Stimulated activated memory B cell treated with anti-CD40 and anti-IgM and Interleukin-4, amounts not matched to agents 10 μg/mL and 1 μg/mL and 100 μg/mL, for 72 hours (primary cell): ENCODE measurements around the gene ARID1B.
A peak's percentile ranks its signal among the peaks of the same experiment; 100 is the strongest.

ENCODE experiments used
- ATAC-seq: fragments of 150-1000 bp; cut with Tn5 transposase; 2 replicates; pipeline ENCODE4 v1.10.0; 2021
- H3K27ac Mint-ChIP-seq: one replicate; pipeline ENCODE4 v1.8.0; 2022; ENCODE audit warnings: mild to moderate bottlenecking, mixed read lengths
- H3K27me3 Mint-ChIP-seq: one replicate; pipeline ENCODE4 v1.8.0; 2022; ENCODE audit warnings: mixed read lengths
- H3K36me3 Mint-ChIP-seq: one replicate; pipeline ENCODE4 v1.8.0; 2022; ENCODE audit warnings: mixed read lengths
- H3K4me1 Mint-ChIP-seq: one replicate; pipeline ENCODE4 v1.8.0; 2022; ENCODE audit warnings: mixed read lengths
- H3K4me3 Mint-ChIP-seq: one replicate; pipeline ENCODE4 v1.8.0; 2022; ENCODE audit warnings: mild to moderate bottlenecking, moderate library complexity, mixed read lengths
- H3K9me3 Mint-ChIP-seq: one replicate; pipeline ENCODE4 v1.8.0; 2022; ENCODE audit warnings: mixed read lengths

ARID1B gene

DNA sequence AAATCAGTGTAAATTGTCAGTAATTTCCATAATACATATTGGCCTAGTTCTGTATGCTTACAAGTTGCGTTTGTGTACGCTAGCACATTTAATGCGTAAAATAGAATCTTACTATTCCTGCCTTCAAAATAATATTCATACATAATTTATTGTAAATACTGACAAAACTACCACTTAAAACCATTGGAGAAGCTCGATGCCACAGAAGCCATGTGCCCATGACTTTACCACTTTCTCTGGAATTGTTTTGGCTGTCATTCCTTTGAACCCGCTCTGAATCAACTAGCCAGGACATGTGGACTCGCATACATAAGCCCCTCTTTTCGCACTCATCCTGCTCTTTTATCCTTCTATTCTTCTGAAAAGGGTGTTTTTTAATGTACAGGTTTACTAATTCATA, 394.6 kb downstream of the ARID1B start:
- H3K9me3 Mint-ChIP-seq = no peaks in the 10 kb centered on the region
- H3K4me3 Mint-ChIP-seq = no peak overlapping the region
- H3K27me3 Mint-ChIP-seq = no peaks in the 10 kb centered on the region
- no peaks in the 10 kb centered on the region for H3K4me1 Mint-ChIP-seq
- H3K36me3 Mint-ChIP-seq = peaks cover 43% of the 10 kb centered on the region
- ATAC-seq = no peak
- no peak overlapping the region for H3K27ac Mint-ChIP-seq

GRCh38 chr6:157172231-157172701, 395.1 kb downstream of the ARID1B start:
- H3K36me3 Mint-ChIP-seq = peaks cover 38% of the 10 kb centered on the region
- no peak overlapping the region for H3K27ac Mint-ChIP-seq
- H3K4me3 Mint-ChIP-seq = no peak overlapping the region
- no peaks in the 10 kb centered on the region for H3K4me1 Mint-ChIP-seq
- H3K9me3 Mint-ChIP-seq = no peaks in the 10 kb centered on the region
- ATAC-seq = no peak
- H3K27me3 Mint-ChIP-seq = no peaks in the 10 kb centered on the region

- no peak for ATAC-seq
- Mint-ChIP-seq H3K4me3 (no peak overlapping the region), H3K27ac (no peak overlapping the region), H3K36me3 (peaks cover 31% of the 10 kb centered on the region), H3K4me1 (no peaks in the 10 kb centered on the region), H3K27me3 (no peaks in the 10 kb centered on the region), H3K9me3 (no peaks in the 10 kb centered on the region)
These were observed 395.8 kb downstream of the ARID1B start for GRCh38 chr6:157172830-157173536.

DNA sequence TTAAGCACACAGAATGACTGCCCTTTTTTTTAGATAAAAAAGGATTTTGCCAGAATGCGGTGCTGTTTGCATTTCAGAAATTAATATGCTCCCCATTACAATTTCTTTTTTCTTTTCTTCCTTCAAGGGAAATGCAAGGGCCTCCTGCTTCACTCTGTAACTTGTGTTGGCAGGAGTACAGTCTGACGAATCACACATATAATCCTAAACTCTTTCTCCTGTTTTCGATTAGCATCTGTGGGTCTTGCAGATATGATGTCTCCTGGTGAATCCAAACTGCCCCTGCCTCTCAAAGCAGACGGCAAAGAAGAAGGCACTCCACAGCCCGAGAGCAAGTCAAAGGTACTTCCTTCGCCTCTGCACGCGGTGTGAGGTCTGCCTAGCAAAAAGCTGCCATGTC, 396.6 kb downstream of the ARID1B start:
- no peak overlapping the region for H3K27ac Mint-ChIP-seq
- no peaks in the 10 kb centered on the region for H3K4me1 Mint-ChIP-seq

GRCh38 chr6:157174731-157175130, 397.6 kb downstream of the ARID1B start:
- no peak overlapping the region for H3K27ac Mint-ChIP-seq
- no peaks in the 10 kb centered on the region for H3K9me3 Mint-ChIP-seq
- H3K27me3 Mint-ChIP-seq = no peaks in the 10 kb centered on the region
- H3K36me3 Mint-ChIP-seq = peaks cover 15% of the 10 kb centered on the region
- H3K4me3 Mint-ChIP-seq = no peak overlapping the region
- ATAC-seq = no peak
- H3K4me1 Mint-ChIP-seq = no peaks in the 10 kb centered on the region

More for the DNA sequence above, 396.6 kb downstream of the ARID1B start:
- Mint-ChIP-seq H3K36me3 (peaks cover 23% of the 10 kb centered on the region), H3K27me3 (no peaks in the 10 kb centered on the region), H3K9me3 (no peaks in the 10 kb centered on the region), H3K4me3 (no peak overlapping the region)
- no peak for ATAC-seq

- H3K9me3 Mint-ChIP-seq = no peaks in the 10 kb centered on the region
- H3K27me3 Mint-ChIP-seq = no peaks in the 10 kb centered on the region
- no peak overlapping the region for H3K4me3 Mint-ChIP-seq
- peaks cover under 1% of the 10 kb centered on the region for H3K4me1 Mint-ChIP-seq
- H3K36me3 Mint-ChIP-seq = peaks cover 18% of the 10 kb centered on the region
- no peak for ATAC-seq
- no peak overlapping the region for H3K27ac Mint-ChIP-seq
These were observed 400.7 kb downstream of the ARID1B start for GRCh38 chr6:157177731-157178336.

DNA sequence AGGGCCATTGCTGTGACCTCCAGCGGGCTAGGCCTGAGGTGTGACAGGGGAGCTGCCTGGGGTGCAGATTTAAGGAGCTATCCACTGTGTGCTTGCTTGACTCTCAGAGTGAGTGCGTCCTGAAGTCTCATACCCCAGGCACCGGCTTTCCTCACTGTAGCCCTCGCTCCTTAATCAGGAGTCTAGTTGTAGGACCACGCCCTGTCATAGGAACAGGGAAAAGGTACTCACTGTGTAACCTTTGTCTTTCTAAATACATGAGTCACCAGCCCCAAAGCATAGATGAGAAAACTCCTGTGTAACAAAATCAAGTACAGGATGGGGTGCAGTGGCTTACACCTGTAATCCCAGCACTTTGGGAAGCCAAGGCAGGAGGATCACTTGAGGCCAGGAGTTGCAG, 404.5 kb downstream of the ARID1B start:
- Mint-ChIP-seq H3K4me1 (peaks cover 11% of the 10 kb centered on the region), H3K9me3 (no peaks in the 10 kb centered on the region), H3K27me3 (no peaks in the 10 kb centered on the region), H3K36me3 (peaks cover 33% of the 10 kb centered on the region), H3K27ac (no peak overlapping the region), H3K4me3 (no peak overlapping the region)
- no peak for ATAC-seq

- H3K27me3 Mint-ChIP-seq = no peaks in the 10 kb centered on the region
- no peaks in the 10 kb centered on the region for H3K9me3 Mint-ChIP-seq
- no peak overlapping the region for H3K4me3 Mint-ChIP-seq
- no peak for ATAC-seq
- H3K36me3 Mint-ChIP-seq = peaks cover 39% of the 10 kb centered on the region
- peaks cover 11% of the 10 kb centered on the region for H3K4me1 Mint-ChIP-seq
- no peak overlapping the region for H3K27ac Mint-ChIP-seq
These were observed 405.5 kb downstream of the ARID1B start for GRCh38 chr6:157182503-157183264.

- no peaks in the 10 kb centered on the region for H3K9me3 Mint-ChIP-seq
- peak; percentile 60 for ATAC-seq
- H3K27ac Mint-ChIP-seq = no peak overlapping the region
- H3K4me1 Mint-ChIP-seq = peaks cover 11% of the 10 kb centered on the region
- no peaks in the 10 kb centered on the region for H3K27me3 Mint-ChIP-seq
- peaks cover 41% of the 10 kb centered on the region for H3K36me3 Mint-ChIP-seq
- H3K4me3 Mint-ChIP-seq = no peak overlapping the region
These were observed 407.2 kb downstream of the ARID1B start for GRCh38 chr6:157184202-157185015.

GRCh38 chr6:157185171-157185570, 408.0 kb downstream of the ARID1B start:
- no peak overlapping the region for H3K27ac Mint-ChIP-seq
- no peaks in the 10 kb centered on the region for H3K27me3 Mint-ChIP-seq
- no peaks in the 10 kb centered on the region for H3K9me3 Mint-ChIP-seq
- peaks cover 48% of the 10 kb centered on the region for H3K36me3 Mint-ChIP-seq
- ATAC-seq = no peak
- no peak overlapping the region for H3K4me3 Mint-ChIP-seq
- peaks cover 11% of the 10 kb centered on the region for H3K4me1 Mint-ChIP-seq

DNA sequence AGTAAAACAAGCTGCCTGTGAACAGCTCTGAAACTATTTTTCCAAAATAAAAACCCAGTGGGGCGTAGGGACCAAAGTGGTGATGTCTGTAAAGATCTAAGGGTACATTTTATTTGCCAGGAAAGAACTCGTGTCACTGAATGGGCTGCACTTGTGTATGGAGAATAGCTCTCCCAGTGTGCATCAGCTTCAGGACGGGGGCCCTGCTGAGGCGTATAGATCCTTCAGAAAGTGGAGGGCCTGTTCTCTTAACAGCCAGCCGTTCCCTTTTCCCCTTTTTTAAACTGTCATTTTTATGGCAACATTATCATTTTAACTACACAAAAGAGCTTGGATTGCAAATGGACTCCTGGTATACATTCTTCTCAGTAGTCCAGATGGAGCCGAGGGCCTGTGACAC, 408.8 kb downstream of the ARID1B start:
- H3K4me1 Mint-ChIP-seq = peaks cover 11% of the 10 kb centered on the region
- H3K36me3 Mint-ChIP-seq = peaks cover 56% of the 10 kb centered on the region
- no peak overlapping the region for H3K27ac Mint-ChIP-seq
- H3K27me3 Mint-ChIP-seq = no peaks in the 10 kb centered on the region
- no peak overlapping the region for H3K4me3 Mint-ChIP-seq
- no peak for ATAC-seq
- H3K9me3 Mint-ChIP-seq = no peaks in the 10 kb centered on the region

- Mint-ChIP-seq H3K4me3 (no peak overlapping the region), H3K9me3 (no peaks in the 10 kb centered on the region), H3K27ac (no peak overlapping the region), H3K27me3 (no peaks in the 10 kb centered on the region), H3K4me1 (peaks cover 11% of the 10 kb centered on the region), H3K36me3 (peaks cover 64% of the 10 kb centered on the region)
- no peak for ATAC-seq
These were observed 409.6 kb downstream of the ARID1B start for GRCh38 chr6:157186785-157187181.

DNA sequence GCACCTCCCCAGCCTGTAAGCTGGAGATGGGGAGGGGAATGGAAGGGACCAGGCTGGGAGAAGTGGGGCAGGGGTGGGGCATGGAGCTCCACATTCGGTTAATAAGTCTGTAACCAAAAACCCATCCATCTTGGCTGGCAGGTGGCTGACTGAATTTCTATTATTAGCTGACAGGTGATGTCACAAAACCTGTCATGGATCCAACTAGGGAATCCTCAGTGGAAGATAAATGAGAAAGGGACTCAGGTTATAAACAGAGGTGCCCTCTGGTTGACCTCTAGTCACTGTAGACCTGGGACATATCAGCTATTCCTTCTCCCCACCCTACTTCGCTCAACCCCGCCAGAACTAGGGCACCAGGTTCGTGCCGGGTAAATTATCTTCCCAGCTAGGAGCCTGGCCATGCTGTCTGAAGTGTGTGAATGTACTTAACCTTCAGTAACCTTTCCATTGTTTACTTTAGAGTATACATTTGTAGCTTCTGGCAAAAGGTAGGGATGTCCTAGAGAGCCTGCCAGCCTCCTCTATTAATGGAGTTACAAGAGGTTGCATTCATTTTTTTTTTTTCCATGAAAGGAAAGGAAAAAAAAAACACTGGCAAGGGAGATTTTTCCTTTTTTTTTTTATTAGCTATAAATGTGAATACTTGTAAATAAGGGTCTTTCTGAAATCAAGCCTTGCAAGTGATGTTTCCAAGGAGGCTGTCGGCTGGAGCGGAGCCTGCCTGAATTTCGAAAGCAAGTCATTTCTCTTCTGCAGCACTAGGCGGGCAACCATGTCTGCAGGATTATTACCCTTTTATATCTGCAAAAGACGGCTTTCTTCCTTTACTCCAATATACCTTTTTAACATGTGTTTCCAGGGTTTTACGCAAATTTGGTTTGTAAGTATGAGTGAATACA, 410.3 kb downstream of the ARID1B start:
- no peak for ATAC-seq
- Mint-ChIP-seq H3K9me3 (no peaks in the 10 kb centered on the region), H3K4me3 (no peak overlapping the region), H3K4me1 (peaks cover 11% of the 10 kb centered on the region), H3K27me3 (no peaks in the 10 kb centered on the region), H3K36me3 (peaks cover 65% of the 10 kb centered on the region), H3K27ac (no peak overlapping the region)

DNA sequence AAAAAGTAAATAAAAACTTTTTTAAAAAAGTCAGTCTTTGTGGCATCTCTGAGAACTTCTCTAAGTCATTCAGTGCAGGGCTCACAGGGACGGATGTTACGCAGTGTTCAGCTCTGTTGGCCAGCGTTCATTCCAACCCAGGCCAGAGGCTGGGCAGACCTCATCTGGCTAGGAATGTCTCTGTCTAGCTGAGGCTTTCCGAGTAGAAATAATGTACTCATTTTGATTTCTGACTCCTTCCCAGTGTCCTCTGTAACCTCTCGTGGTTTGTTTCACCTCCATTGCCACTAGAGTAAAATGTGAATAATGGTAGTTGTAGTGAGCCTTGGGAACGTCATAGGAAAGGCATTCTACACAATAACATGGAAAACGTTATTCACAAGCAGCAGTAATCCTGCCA, 411.0 kb downstream of the ARID1B start:
- Mint-ChIP-seq H3K4me3 (no peak overlapping the region), H3K9me3 (no peaks in the 10 kb centered on the region), H3K27me3 (no peaks in the 10 kb centered on the region), H3K4me1 (peaks cover 7% of the 10 kb centered on the region), H3K36me3 (peaks cover 61% of the 10 kb centered on the region), H3K27ac (no peak overlapping the region)
- ATAC-seq = no peak
